ENCODE data around the gene FHIT. TPM values are rescaled to one million over a fixed set of nuclear protein-coding genes. Genes with fewer than 3 reads are reported as not detected.

Gene FHIT
- total RNA-seq, 1 donor: 4.8 TPM

DNA sequence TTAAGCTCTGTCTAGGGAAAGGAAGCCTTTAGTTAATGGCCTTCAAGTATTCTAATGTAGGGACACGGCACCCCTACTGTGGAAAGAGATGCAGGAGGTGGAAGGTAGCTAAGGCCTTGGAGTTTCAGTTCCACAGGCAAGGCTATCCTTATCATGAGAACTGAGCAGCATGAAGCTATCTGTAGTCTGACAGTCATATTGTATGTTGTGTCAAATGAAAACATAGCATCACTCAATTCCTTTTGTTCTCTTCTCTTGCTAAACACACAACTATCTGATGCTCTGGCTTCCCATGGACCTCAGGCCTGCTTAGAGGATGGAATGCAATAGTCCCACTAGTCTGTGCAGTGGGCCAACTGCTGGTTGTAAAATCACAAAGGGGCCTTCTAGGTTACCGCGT lies 380.9 kb downstream of the FHIT start:
- no peak for DNase-seq (ENCODE audit: low read depth in 2 of 3, low spot score in 2 of 3)

DNA sequence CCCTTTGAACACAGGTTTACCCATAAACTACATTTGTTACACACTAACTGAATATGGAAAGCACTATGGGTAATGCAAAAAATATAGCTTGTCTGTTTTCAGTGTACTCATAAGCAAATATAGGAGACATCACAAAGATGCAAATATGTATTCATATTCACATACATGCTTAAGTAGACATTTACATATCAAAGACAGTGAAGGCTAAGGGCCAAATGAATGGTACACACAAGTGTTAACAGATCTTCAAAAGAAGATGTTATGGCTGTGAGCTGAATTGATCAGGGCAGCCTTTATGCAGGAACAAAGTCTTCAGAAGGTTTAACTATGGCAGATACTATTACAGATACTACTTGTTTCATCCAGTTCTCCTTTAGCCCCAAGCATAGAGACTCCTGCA lies 384.1 kb downstream of the FHIT start:
- DNase-seq (ENCODE audit: low read depth in 2 of 3, low spot score in 2 of 3): no peak

DNA sequence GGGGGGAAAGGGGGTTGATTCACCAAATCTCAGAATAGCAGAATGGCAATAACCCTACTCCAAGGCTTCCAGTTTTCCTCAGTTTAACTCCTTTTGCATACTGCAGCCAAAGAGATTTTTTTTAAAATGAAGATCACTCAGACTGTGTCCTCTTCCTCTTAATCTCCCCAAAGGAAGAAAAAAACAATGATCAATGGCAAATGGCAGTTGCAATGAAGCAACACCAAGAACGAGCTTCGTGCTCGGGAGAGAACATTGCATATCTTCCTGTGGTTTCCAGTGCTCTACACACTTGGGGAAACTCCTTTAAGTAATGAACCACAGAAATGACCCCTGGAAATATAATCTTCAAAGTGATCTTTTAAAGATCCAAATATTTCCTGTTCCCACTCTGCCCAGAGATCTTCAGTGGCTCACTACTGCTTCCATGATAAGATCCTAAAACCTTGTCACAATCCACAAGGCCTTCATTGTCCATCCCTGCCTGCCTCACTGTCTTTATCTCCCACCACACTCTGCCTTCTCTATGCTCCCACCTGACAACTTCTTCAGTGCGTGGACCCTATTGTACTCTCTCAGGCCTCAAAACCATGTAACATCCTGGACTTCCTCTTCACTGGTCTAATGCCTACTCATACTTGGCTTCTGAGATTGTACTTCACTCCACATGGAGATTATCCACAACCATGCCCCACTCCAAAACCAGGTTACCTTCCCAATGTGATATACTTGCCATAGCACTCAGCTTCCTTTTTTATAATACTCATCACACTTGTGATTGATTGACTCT lies 394.8 kb downstream of the FHIT start:
- DNase-seq (ENCODE audit: low read depth in 2 of 3, low spot score in 2 of 3): no peak

DNA sequence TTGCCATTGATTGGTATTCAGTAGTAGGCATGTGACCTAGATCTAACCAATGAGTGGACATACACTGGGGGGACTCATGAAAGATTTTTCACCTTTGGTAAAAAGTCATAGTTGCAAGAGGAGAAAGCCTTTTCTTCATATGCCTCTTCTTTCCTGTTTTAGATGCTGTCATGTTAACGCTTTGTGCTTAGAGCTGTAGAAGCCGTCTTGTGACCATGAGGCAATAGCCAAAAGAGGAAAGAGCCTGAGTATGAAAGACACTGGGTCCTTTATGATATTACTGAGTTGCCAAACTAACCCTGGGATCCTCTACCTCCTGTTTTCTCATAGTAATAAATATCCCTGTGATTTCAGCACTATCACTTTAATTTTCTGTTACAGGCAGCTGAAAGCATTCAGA lies 396.0 kb downstream of the FHIT start:
- DNase-seq (ENCODE audit: low read depth in 2 of 3, low spot score in 2 of 3): no peak

DNA sequence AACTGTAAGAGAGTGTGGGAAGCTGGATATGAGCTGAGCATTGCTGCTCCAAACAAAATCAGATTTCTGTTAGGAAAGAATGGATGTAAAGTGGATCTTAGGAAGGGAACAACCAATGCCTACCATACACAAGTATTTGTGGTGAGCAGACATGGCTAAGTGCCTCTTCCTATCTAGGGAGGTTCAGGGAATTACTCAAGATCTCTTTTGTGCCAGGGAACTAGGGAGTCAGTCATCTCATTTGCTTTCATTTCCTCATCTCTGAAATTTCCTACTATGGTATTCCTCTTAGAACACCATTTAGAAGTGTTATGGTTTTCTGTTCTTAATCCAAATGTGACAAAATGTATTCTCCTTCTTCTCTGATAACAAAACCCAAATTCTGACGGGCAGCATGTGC lies 396.5 kb downstream of the FHIT start:
- DNase-seq (ENCODE audit: low read depth in 2 of 3, low spot score in 2 of 3): no peak

DNA sequence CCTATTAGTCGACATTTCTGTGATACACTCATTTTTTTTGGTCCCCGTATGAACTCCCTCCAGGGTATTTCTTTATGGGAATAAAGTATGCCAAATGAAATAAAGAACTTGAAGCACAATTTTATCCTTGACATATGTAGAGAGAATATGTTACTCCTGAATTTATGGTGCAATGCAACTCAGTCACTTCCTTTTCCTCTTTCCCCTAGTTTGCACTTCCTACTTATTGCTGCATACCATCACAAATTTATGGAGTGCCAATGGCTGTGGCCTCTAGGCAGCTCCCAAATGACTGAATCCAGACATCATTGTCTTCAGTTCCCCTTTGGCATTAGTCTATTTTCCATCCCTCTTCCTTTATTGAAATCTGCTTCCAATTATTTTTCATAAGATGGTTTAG lies 403.5 kb downstream of the FHIT start:
- no peak for DNase-seq (ENCODE audit: low read depth in 2 of 3, low spot score in 2 of 3)

DNA sequence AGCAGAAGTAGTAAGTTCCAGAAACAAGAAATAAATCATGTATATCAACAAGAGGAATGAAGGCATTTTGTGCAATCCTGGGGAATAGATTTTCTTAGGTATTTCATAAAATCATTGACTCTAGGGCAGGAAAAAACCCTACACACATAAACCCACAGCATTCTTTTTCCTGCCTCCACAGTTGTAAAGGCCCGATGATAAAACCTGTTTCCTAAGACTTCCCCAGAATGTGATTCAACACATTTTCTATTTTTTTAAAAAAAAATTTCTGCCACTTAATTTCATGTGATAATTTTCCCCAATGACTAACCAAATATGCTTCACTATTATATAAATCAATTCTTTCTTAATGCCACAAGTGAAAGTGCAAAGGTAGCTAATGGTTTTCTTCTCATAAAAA lies 407.0 kb downstream of the FHIT start:
- no peak for DNase-seq (ENCODE audit: low read depth in 2 of 3, low spot score in 2 of 3)

DNA sequence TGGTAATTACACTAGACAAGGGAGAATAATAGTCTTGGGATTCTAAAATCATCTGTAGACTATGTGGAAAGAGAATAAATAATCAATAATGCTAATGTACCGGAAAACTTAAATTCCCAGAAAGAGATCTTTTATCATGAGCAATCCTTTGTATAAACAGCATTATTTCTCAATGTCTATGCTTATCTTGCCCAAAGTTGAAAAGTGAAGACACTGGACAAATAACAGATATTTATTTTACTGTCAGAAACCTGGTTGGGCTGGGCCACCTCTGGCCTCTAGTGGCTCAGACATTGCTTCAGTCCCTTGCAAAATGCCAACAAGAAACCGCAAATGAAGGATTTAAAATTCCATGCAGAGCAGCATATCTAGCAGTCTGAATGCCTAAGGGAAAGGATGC lies 409.9 kb downstream of the FHIT start:
- no peak for DNase-seq (ENCODE audit: low read depth in 2 of 3, low spot score in 2 of 3)

DNA sequence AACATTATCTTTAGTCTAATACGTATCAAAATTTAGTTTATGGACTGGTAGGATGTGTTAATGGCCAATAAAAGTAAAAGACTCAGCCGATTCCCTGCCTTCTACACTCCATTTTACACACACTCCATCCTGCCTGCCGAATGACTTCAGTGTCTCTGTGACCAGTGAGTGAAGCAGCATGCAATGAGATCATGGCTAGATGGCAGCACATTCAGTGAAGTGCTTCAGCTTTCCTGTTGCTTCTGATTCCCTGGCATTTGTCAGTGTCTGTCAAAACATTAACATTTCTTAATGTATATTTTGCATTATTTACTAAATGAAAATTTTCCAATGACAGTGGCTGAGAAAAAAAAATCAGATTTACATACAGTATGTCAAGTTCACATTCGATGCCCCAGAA lies 412.0 kb downstream of the FHIT start:
- no peak for DNase-seq (ENCODE audit: low read depth in 2 of 3, low spot score in 2 of 3)

DNA sequence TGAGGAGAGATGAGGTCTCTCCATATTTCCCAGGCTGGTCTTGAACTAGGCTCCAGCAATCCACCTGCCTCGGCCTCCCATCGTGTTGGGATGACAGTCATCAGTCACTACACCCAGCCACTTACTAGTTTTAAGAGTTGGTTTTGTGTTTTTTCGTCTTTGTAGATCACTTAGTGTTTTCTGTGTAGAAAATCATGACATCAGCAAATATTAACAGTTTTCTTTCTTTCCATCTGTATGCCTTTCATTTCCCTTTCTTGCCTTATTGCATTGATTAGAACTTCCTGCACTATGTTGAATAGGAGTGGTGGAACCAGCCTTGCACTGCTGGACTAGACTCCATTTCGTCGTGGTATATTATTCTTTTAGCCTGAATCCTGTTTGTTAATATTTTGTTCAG lies 415.5 kb downstream of the FHIT start:
- no peak for DNase-seq (ENCODE audit: low read depth in 2 of 3, low spot score in 2 of 3)

DNA sequence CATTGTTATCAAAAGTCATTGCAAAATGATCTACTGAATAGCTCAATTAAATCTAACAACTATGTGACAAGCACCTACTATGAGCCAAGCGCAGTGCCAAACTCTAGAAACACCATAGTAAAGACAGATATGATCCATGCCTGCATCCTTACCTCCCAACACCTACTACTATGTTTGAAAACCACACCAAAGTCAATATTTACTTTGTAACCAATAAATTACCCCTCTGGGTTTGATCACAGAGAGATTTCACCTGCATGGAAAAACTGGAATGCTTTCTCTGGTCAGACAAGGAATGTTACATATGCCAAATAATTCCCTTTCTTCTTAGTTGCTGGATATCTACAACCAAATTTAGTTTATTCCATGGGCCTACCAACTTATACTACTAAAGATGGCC lies 422.2 kb downstream of the FHIT start:
- no peak for DNase-seq (ENCODE audit: low read depth in 2 of 3, low spot score in 2 of 3)

DNA sequence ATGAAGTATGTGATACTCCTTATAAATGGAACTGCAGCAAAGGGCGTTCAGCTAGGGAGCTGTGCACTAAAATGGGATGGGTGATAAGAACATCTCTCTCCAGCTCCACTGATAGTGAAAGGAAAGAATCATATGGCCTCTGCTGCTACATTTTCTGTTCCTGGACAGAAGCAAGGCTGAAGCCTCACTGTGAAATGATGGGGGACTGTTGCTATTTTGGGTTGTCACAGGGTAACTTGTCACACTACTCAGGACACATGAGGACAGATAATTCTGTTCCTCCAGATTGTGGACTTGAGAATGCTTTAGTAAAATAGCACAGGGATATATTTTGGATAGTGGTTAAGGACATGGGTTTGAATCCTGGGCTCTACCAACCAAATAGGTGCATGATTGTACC lies 423.6 kb downstream of the FHIT start:
- no peak for DNase-seq (ENCODE audit: low read depth in 2 of 3, low spot score in 2 of 3)

DNA sequence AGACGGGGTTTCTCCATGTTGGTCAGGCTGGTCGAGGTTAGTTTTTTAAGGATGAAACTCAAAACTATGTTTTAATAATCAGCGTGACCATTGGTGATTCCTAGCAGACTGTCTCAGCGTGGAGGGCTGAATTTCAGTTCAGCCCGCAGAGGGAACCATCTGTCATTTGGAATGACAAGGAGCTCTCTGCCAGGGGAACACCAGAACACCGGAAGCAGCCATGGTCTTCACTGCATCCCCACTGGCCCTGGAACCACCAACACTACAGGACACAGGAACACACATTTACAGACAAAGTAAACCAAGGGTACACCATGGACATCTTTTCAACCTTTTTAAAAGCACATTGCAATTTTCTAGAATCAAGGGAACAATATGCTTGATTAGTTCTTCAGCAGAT lies 424.7 kb downstream of the FHIT start:
- DNase-seq (ENCODE audit: low read depth in 2 of 3, low spot score in 2 of 3): no peak

DNA sequence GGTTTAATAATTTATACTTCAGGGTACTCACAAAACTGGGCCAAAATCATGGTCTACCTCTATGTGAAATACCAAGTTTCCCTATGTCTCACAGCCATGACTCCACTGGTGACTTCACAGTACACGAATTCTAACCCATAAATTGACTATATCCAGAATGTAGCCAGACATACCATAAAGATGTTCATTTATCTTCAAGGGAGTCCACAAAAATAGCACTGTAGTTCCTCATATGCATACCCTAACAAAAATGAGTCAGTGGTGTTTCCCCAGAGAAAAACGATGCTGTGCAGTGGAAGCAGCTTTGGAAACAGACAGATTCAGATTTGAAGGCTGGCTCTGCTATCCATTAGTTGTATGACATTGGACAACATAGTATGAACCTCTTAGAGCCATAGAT lies 438.8 kb downstream of the FHIT start:
- no peak for DNase-seq (ENCODE audit: low read depth in 2 of 3, low spot score in 2 of 3)

DNA sequence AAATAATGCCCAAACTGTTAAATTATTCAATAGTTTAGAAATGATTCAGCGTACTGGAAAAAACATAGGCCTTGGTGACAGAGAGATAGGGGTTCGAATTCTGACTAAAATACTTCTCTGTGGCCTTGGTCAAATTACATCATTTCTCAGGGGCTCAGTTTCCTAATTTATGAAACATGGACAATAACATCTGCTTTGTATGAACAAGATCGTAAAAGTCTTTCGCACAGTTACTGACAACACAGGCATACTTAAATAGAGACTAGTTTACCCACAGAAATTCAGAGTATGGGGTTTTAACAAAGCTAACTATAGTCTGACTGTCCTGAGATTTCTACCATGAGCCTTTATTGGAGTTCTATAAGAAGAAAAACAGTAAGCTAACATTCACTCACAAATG lies 440.4 kb downstream of the FHIT start:
- no peak for DNase-seq (ENCODE audit: low read depth in 2 of 3, low spot score in 2 of 3)

DNA sequence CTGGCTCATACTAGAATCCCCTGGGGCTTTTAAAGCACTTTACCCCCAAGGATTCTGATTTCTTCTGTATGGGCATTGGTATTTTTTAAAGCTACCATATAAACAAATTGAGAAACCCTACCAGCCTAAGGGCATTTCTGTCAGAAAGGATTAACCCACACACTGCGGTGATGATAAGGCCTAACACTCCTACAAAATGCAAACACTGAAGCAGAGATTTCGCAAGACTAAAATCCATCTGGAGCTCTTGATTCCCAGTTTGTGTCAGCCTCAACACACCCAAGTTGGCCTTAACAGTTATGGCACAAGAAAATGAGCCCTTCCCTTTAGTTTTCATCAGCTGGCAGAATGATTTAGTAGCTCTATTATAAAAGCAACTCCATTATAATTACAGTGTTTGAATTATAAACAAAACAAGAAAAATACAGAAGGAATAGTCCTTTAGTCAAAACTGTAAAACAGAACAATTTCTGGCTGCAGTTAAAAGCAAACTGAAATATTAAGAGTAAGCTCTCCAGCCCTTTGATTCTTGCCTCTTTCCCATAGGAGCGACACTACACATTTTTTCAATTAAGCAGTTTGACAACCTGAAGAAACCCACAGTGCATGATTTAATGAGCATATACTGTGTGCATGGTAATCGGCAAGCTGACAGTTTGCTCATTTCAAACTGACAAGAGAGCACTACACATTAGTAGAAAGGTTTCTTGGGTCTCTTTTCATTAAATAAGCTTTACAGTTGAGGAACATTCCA lies 441.2 kb downstream of the FHIT start:
- no peak for DNase-seq (ENCODE audit: low read depth in 2 of 3, low spot score in 2 of 3)

DNA sequence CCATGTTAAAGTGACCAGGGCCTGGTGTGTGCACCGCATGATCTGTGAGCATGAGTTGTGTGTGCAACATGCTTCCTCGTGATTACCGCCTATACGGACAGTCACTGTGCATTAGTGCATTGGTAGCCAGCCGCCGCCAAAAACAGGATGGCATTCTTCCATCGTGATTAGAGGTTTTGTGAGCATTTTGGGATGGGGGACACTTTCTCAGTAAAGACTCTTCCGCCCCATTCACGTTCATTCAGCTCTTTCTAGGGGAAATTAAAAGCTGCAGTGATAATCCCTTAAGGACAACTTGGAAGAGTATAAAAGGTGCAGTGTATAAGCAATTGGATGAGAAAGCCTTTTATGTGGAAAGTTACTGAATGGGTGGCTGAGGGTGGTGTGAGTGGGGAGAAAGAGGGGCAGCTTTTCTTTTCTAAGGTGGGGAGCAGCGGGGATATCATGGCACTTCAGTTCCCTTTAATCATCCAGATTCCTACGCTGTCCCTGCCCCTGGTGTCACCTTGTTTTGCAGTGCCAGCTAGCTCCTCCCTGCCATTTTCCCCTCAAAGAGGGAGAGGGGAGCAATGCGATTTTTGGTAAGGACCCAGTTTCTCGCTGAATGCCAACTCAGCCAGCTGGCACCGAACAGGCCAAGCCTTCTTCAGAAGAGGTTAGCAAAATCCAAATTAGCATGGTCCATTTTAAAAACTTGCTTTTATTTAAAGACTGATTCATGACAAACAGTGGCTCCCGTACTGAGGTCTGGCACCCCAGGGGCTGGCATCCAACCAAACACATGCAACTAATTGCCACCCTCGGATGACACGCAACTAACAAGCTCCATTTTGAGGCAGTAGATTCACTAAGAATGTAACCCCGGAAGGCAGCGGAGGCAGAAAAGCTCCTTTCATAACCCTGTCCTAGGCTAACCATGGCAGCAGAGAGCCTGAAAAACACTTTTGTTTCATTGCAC lies 447.8 kb downstream of the FHIT start:
- DNase-seq (ENCODE audit: low read depth in 2 of 3, low spot score in 2 of 3): no peak

DNA sequence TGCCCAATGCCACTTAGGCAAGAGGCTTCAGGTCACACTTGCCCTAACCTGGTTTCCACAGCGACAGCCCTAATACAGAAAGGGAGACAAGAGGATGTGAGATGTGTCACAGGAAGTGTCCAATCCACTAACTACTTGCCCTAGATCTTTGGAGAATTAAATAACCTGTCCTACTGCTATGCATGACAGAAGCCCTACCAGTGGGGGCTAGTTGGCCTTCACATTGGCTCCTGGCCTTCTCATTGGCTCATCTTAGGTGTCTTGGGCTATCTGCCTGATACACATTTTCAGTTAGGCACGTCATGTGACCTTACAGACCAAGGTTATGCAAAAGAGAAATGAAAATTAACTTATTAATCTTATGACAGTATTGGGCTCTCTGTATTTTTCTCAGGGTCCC lies 449.9 kb downstream of the FHIT start:
- no peak for DNase-seq (ENCODE audit: low read depth in 2 of 3, low spot score in 2 of 3)

DNA sequence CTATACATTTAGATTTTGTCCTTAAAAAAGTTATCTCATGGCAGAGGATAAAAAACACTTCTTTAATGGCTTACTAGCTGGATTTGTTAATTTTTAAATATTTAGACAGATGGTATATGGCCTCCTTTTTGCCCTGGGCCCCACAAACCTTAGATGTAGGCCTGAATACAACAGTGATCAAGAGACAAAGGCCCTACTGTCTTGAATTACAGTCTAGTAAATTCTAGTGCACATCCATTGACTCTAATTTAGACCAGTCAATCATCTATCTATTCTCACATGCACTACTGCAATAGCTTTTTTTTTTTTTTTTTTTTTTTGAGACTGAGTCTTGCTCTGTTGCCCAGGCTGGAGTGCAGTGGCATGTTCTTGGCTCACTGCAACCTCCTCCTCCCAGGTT lies 452.8 kb downstream of the FHIT start:
- no peak for DNase-seq (ENCODE audit: low read depth in 2 of 3, low spot score in 2 of 3)

DNA sequence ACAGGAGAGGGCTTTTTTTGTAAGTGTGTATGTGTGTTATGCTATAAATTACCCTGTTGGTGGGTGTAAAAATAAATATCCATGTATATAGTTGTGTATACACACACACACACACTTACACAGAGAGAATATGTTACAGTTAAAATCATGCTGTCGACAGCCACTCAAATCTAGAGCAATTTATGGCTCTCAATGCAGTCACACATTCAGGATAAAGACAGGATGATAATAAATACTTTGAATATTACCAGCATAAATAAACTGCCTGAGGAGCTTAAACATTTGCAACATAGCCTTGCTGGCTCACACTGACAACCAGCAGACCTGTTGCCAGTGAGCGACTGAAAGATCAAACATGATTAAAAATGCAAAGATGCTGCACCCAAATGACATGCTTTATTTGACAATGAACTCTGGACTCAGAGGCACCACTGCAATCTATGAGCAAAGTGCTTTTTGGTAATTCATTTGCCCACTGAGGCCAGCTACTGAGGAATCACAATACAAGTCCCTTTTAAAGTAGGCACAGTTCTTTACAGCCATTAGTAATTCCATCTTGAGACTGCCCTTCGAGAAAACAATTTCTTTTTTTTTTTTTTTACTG lies 458.9 kb downstream of the FHIT start:
- DNase-seq (ENCODE audit: low read depth in 2 of 3, low spot score in 2 of 3): no peak

DNA sequence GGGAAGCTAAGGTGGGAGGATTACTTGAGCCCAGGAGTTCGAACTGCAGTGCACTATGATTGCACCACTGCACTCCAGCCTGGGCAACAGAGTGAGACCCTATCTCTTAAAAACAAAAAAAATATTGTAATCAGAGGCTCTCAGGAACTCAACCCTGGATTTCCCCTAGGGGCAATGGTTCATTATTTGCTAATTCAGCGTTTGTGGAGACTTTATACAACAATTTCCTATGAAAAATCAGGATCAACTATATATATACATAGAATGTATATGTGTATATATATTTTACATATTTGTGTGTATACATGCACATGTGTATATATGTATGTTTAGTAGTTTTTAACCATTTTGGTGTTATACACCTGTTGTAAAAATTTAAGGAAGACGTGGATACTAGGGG lies 463.1 kb downstream of the FHIT start:
- DNase-seq (ENCODE audit: low read depth in 2 of 3, low spot score in 2 of 3): no peak

Measured in hematopoietic multipotent progenitor cell (in vitro differentiated cells).